ENCODE data around the gene PMEPA1.
A peak's percentile ranks its signal among the peaks of the same experiment; 100 is the strongest.

Gene PMEPA1

GRCh38 chr20:57627339-57627738 lies 82.5 kb downstream of the PMEPA1 start:
- no peak for TF ChIP-seq ZNF274 (IDR thresholded peaks at IDR 0.05; ENCODE audit: low read depth, low read length)
- no peak overlapping the region for H3K4me3 ChIP-seq (ENCODE audit: low read length)

GRCh38 chr20:57625978-57626377 lies 83.8 kb downstream of the PMEPA1 start:
- TF ChIP-seq ZNF274 (IDR thresholded peaks at IDR 0.05; ENCODE audit: low read depth, low read length): no peak
- no peak overlapping the region for H3K4me3 ChIP-seq (ENCODE audit: low read length)

GRCh38 chr20:57625181-57625958 lies 84.4 kb downstream of the PMEPA1 start:
- H3K4me3 ChIP-seq (ENCODE audit: low read length): no peak overlapping the region
- TF ChIP-seq ZNF274 (IDR thresholded peaks at IDR 0.05; ENCODE audit: low read depth, low read length): no peak

GRCh38 chr20:57624124-57624523 lies 85.7 kb downstream of the PMEPA1 start:
- no peak overlapping the region for H3K4me3 ChIP-seq (ENCODE audit: low read length)

GRCh38 chr20:57622579-57623381 lies 87.0 kb downstream of the PMEPA1 start:
- H3K4me3 ChIP-seq (ENCODE audit: low read length): no peak overlapping the region
- no peak for TF ChIP-seq ZNF274 (IDR thresholded peaks at IDR 0.05; ENCODE audit: low read depth, low read length)

More at GRCh38 chr20:57624124-57624523, 85.7 kb downstream of the PMEPA1 start:
- no peak for TF ChIP-seq ZNF274 (IDR thresholded peaks at IDR 0.05; ENCODE audit: low read depth, low read length)

- TF ChIP-seq ZNF274 (IDR thresholded peaks at IDR 0.05; ENCODE audit: low read depth, low read length): no peak
Measured at GRCh38 chr20:57622201-57622570, 87.6 kb downstream of the PMEPA1 start.

GRCh38 chr20:57621421-57622200 lies 88.2 kb downstream of the PMEPA1 start:
- H3K4me3 ChIP-seq (ENCODE audit: low read length): no peak overlapping the region; the same call in 1 of the 2 replicates
- TF ChIP-seq ZNF274 (IDR thresholded peaks at IDR 0.05; ENCODE audit: low read depth, low read length): no peak

More at GRCh38 chr20:57622201-57622570, 87.6 kb downstream of the PMEPA1 start:
- H3K4me3 ChIP-seq (ENCODE audit: low read length): no peak overlapping the region

- H3K4me3 ChIP-seq (ENCODE audit: low read length): no peak overlapping the region; the same call in 1 of the 2 replicates
- TF ChIP-seq ZNF274 (IDR thresholded peaks at IDR 0.05; ENCODE audit: low read depth, low read length): no peak
Measured at GRCh38 chr20:57620999-57621398, 88.8 kb downstream of the PMEPA1 start.

- TF ChIP-seq ZNF274 (IDR thresholded peaks at IDR 0.05; ENCODE audit: low read depth, low read length): no peak
- peak within 1 kb of the TSS; percentile 45; the same call in 1 of the 2 replicates for H3K4me3 ChIP-seq (ENCODE audit: low read length)
Measured at GRCh38 chr20:57620274-57620990, 89.4 kb downstream of the PMEPA1 start, which contains the start of gene ZBP1. Gene ZBP1 (minus strand): TSS chr20:57620426. CDS start chr20:57620295, 131 bp downstream.

GRCh38 chr20:57619051-57619831 lies 90.6 kb downstream of the PMEPA1 start:
- peak overlapping the region; percentile 45; the same call in 1 of the 2 replicates for H3K4me3 ChIP-seq (ENCODE audit: low read length)
- no peak for TF ChIP-seq ZNF274 (IDR thresholded peaks at IDR 0.05; ENCODE audit: low read depth, low read length)

GRCh38 chr20:57618764-57619050 lies 91.1 kb downstream of the PMEPA1 start:
- H3K4me3 ChIP-seq (ENCODE audit: low read length): peak overlapping the region; percentile 45; the same call in 1 of the 2 replicates
- no peak for TF ChIP-seq ZNF274 (IDR thresholded peaks at IDR 0.05; ENCODE audit: low read depth, low read length)

GRCh38 chr20:57618091-57618763 lies 91.6 kb downstream of the PMEPA1 start:
- no peak for TF ChIP-seq ZNF274 (IDR thresholded peaks at IDR 0.05; ENCODE audit: low read depth, low read length)
- peak overlapping the region; percentile 45; the same call in 1 of the 2 replicates for H3K4me3 ChIP-seq (ENCODE audit: low read length)
